Measurements from ENCODE around the gene CDH5.
"Not testable (repeated sequence)": the region's sequence is repeated elsewhere in the genome, so short reads cannot be mapped to it uniquely, and the experiment has no call there.

Gene CDH5

DNA sequence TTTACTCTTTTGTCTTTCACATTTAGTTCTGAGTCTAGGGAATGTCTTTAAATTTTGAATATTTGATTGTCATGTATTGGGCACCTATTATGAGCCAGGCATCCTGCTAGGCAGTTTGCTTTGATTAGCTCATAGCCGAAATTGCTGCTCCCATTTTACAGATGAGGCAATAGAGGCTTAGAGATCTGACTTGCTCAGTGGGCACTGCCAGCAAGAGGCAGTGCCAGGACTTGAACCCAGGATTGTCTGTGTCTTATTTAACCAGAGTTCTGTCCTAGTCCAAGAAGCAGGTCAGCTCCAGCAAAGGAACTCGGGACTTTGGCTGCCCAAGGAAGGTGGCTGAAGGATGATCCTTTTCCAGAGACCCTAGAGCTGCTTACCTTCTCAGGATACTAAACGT is 85.1 kb downstream of the CDH5 start:
- TF ChIP-seq, protein P1, sequence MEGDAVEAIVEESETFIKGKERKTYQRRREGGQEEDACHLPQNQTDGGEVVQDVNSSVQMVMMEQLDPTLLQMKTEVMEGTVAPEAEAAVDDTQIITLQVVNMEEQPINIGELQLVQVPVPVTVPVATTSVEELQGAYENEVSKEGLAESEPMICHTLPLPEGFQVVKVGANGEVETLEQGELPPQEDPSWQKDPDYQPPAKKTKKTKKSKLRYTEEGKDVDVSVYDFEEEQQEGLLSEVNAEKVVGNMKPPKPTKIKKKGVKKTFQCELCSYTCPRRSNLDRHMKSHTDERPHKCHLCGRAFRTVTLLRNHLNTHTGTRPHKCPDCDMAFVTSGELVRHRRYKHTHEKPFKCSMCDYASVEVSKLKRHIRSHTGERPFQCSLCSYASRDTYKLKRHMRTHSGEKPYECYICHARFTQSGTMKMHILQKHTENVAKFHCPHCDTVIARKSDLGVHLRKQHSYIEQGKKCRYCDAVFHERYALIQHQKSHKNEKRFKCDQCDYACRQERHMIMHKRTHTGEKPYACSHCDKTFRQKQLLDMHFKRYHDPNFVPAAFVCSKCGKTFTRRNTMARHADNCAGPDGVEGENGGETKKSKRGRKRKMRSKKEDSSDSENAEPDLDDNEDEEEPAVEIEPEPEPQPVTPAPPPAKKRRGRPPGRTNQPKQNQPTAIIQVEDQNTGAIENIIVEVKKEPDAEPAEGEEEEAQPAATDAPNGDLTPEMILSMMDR (IDR thresholded peaks at IDR 0.05; ENCODE audit: insufficient read depth, low read length, poor library complexity, severe bottlenecking): no peak
- TF ChIP-seq EZH2phosphoT487 (conservative IDR thresholded peaks at IDR 0.05; ENCODE audit: low read length): no peak
- Histone ChIP-seq H2AFZ (ENCODE audit: low read depth, low read length, severe bottlenecking) (no peak overlapping the region), H4K20me1 (ENCODE audit: low read depth, low read length) (no peaks in the 10 kb centered on the region), H3K79me2 (ENCODE audit: insufficient read depth, low read length) (no peaks in the 10 kb centered on the region), H3K36me3 (ENCODE audit: low read length) (no peaks in the 10 kb centered on the region), H3K27me3 (ENCODE audit: low read length) (no peaks in the 10 kb centered on the region), H3K9me2 (replicated peaks; ENCODE audit: insufficient read depth, low read length) (no peaks in the 10 kb centered on the region), H3F3A (ENCODE audit: insufficient read depth) (no peaks in the 10 kb centered on the region), H3K4me3 (ENCODE audit: insufficient read depth, low read length, poor library complexity, severe bottlenecking) (no peak overlapping the region), H3K9ac (ENCODE audit: low read length) (no peak overlapping the region), H3K27ac (ENCODE audit: low read depth, low read length) (no peak overlapping the region), H3K9me3 (ENCODE audit: insufficient read depth, low read length) (no peaks in the 10 kb centered on the region), H3K4me2 (ENCODE audit: low read depth, low read length, poor library complexity, severe bottlenecking) (no peak overlapping the region)

DNA sequence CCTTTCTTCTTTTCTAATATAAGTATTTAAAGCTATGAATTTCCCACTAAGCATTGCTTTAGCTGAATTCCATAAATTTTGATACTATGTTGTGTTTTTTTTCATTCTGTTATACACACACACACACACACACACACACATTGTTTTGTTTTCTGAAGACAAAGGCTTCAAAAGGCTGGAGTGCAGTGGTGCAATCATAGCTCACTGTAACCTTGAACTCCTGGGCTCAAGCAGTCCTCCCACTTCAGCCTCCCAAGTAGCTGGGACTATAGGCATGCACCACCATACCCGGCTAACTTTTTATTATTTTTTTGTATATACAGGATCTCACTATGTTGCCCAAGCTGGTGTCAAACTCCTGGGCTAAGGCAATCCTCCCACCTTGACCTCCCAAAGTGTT is 86.7 kb downstream of the CDH5 start:
- H3F3A ChIP-seq (ENCODE audit: insufficient read depth); H3K79me2 ChIP-seq (ENCODE audit: insufficient read depth, low read length); H3K36me3 ChIP-seq (ENCODE audit: low read length); H3K27ac ChIP-seq (ENCODE audit: low read depth, low read length); H2AFZ ChIP-seq (ENCODE audit: low read depth, low read length, severe bottlenecking); H3K4me2 ChIP-seq (ENCODE audit: low read depth, low read length, poor library complexity, severe bottlenecking); H4K20me1 ChIP-seq (ENCODE audit: low read depth, low read length); H3K27me3 ChIP-seq (ENCODE audit: low read length); H3K4me3 ChIP-seq (ENCODE audit: insufficient read depth, low read length, poor library complexity, severe bottlenecking); H3K9me2 ChIP-seq (replicated peaks; ENCODE audit: insufficient read depth, low read length); H3K9ac ChIP-seq (ENCODE audit: low read length); H3K9me3 ChIP-seq (ENCODE audit: insufficient read depth, low read length): not testable (repeated sequence)

Data from SU-DHL-6 (cell line).